Retinal pigment epithelial cell (primary cell): ENCODE results near the gene IPP.

Experiments used
- DNase-seq: peaks from one replicate; pipeline ENCODE4 v3.0.0-alpha.2; 2010; ENCODE audit warnings: low read depth
- H3K4me3 ChIP-seq: 2 replicates; pipeline ENCODE4 v1.5.1; 2011; ENCODE audit warnings: mild to moderate bottlenecking, low read length, control low read depth, moderate library complexity
- TF ChIP-seq, protein P1 (sequence below): conservative IDR thresholded peaks from 2 replicates; pipeline ENCODE4 v1.5.1; 2011; ENCODE audit warnings: low read depth, low read length, control low read depth, inconsistent platforms

Gene IPP

DNA sequence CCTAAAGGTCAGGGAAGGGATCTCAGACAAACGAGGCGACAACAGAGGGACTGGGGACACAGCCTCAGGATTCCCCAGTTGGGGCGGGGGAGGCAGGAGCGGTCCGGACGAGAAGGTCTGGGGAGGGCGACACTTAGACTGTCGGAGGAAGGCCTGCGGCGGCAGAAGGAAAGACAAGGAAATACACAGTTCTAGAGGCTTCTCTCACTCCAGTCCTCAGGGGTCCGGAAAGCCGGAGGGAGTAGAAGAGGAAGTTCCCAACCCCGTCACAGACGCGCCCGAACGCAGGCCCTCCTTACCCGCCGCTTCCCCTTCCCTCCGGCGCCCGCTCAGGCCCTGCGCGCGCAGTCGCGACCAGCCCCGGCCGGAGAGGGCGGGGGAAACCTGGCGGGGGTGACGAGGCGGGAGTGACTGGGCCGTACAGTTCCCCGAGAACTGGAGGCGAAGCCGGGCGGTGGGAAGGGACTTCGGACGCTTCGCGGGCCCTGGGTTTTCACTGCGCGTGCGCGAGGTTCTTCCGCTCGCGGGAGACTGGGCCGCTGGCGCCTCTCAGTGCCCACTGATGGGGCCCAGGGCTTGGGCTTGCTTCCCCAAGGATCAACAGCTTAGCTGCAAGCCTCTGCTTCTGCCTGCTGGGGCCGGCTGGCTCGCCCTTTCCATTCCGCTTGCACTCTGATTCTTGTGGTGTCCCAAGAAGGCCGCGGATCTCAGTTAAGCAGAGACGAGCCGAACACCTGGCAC lies at the start of gene IPP:
IPP (minus strand) TSS at position 356 of the 741 bp plus-strand sequence. CDS start 4,242 bp downstream, outside the sequence.
- DNase-seq: peak; percentile 88
- peak within 1 kb of the TSS; percentile 83 for H3K4me3 ChIP-seq
- TF ChIP-seq, protein P1, sequence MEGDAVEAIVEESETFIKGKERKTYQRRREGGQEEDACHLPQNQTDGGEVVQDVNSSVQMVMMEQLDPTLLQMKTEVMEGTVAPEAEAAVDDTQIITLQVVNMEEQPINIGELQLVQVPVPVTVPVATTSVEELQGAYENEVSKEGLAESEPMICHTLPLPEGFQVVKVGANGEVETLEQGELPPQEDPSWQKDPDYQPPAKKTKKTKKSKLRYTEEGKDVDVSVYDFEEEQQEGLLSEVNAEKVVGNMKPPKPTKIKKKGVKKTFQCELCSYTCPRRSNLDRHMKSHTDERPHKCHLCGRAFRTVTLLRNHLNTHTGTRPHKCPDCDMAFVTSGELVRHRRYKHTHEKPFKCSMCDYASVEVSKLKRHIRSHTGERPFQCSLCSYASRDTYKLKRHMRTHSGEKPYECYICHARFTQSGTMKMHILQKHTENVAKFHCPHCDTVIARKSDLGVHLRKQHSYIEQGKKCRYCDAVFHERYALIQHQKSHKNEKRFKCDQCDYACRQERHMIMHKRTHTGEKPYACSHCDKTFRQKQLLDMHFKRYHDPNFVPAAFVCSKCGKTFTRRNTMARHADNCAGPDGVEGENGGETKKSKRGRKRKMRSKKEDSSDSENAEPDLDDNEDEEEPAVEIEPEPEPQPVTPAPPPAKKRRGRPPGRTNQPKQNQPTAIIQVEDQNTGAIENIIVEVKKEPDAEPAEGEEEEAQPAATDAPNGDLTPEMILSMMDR: peak; percentile 19

DNA sequence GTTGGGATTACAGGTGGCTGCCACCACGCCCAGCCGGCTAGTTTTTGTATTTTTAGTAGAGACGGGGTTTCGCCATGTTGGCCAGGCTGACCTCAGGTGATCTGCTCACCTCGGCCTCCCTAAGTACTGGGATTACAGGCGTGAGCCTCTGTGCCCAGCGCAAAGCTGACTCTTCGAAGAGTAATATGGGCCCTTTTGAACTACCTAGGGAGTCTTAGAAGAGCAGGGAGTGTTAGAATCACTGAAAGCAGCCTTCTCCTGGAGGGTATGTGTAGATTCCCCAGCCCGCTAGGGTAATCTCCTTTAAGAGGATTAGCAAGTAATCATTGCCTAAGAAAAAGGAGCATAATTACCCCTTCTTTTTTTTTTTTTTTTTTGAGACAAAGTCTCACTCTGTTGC lies 46.5 kb upstream of the IPP start:
- peak overlapping the region; percentile 13 for H3K4me3 ChIP-seq
- TF ChIP-seq, protein P1: no peak
- peak; percentile 93 for DNase-seq

DNA sequence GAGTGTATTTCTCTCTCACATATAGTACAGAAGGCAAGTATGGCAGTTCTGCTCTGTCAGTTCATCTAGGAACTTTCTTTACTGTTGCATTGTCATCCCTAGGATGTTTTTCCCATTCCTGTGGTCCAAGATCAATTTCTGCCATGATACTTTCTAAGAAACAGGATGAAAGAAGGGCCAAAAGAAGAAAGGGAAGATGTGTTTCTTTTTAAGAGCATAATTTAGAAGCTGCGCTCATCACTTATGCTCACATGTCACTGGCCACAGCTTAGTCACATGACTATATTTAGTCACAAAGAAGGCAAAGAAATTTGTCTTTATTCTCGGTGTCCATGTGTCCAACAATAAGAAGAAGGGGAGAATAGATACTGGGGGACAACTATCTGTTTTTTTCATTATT lies 45.9 kb upstream of the IPP start:
- TF ChIP-seq, protein P1: no peak
- H3K4me3 ChIP-seq: no peak overlapping the region
- DNase-seq: no peak

DNA sequence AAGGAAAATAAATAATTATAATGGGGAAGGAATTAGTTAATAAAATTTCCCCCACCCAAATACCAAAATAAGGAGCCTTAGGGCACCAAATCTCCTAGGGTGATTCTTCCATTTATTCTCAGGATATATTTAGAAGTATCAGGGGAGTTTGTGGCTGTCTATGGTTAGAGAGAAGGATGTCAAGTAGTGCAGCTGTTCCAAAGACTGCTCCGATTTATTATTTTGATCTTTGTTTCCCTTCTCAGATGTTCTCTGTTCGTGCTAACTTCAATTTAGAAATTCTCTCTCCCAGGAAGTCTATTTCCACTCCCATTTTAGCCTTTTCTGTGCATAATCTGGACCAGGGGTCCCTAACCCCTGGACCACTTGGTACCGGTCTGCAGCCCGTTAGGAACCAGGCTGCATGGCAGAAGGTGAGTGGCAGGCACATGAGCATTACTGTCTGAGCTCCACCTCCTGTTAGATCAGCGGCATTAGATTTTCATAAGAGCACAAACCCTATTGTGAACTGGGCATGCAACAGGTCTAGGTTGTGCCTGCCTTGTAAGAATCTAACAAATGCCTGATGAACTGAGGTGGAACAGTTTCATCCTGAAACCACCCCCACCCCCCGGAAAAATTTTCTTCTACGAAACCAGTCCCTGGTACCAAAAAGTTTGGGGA lies 43.6 kb upstream of the IPP start:
- H3K4me3 ChIP-seq: peak overlapping the region; percentile 20

DNA sequence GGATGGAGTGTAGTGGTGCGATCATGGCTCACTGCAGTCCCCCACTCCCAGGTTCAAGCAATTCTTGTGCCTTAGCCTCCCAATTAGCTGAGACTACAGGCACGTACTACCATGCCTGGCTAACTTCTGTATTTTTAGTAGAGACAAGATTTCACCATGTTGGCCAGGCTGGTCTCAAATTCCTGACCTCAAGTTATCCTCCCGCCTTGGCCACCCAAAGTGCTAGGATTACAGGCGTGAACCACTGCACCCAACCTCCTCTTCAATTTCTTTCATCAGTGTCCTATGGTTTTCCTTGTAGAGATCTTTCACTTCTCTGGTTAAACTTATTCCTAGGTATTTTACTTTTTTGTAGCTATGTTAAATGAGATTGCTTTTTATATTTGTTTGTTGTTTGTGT lies 42.3 kb upstream of the IPP start:
- H3K4me3 ChIP-seq: no peak overlapping the region
- TF ChIP-seq, protein P1: no peak
- DNase-seq: no peak

More for the DNA sequence above, 43.6 kb upstream of the IPP start:
- no peak for DNase-seq
- TF ChIP-seq, protein P1: no peak

DNA sequence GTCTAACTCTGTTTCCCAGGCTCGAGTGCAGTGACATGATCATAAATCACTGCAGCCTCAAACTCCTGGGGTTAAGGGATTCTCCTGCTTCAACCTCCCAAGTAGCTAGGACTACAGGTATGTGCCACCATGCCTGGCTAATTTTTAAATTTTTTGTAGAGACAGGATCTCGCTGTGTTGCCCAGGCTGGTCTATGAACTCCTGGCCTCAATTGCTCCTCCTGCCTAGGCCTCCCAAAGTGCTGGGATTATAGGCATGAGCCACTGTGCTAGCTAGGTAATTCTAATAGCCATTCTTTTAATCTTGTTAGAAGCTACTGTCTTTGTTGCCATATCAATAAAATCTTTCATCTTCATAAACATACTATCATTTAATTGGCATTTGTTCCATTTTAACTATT lies 39.1 kb upstream of the IPP start:
- H3K4me3 ChIP-seq: no peak overlapping the region
- TF ChIP-seq, protein P1: no peak
- DNase-seq: no peak

DNA sequence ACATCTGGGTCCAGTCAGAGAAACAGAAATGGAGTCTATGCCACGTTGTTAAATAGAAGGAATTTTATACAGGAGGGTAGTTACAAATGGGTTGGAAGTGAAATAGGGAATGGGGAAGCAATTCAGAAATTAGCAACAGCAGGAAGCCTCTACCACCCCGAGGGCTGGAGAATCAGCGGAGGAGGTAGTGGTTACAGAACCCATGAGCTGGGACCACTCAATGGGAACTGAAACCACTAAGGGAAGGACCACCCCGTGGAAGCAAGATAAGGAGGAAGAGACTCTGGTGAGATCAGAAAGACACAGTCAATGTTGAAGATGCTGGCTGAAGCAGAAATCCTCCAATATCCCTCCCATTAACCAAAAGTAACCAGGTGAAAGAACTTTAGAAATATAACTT lies 37.5 kb upstream of the IPP start:
- TF ChIP-seq, protein P1: no peak
- no peak for DNase-seq
- no peak overlapping the region for H3K4me3 ChIP-seq
